ENCODE results near the gene CFC1.
"Not testable (repeated sequence)": the region's sequence is repeated elsewhere in the genome, so short reads cannot be mapped to it uniquely, and the experiment has no call there.

The CFC1 gene

DNA sequence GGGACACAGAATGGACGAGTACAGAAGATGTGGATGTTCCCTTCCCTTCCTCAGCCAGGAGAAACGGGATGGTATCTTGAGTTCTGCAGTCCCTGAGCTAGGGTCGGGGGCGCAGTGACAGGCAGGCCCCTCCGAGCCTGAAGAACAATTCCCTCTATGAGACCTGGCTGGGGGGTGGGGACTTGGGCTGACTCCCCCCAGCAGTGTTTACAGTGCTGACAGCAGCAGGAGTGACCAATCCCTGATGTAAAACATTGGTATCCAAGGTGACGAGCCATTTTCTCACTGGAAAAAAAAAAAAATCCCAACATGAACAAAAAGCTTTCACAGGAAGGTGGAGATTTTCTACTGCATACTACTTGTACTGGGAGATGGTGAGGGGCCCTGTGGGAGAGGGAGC is at the start of gene CFC1:
Gene CFC1 (minus strand): TSS at position 183 of the 400 bp plus-strand sequence. CDS start 288 bp downstream, outside the sequence.
- not testable (repeated sequence) for DNase-seq

DNA sequence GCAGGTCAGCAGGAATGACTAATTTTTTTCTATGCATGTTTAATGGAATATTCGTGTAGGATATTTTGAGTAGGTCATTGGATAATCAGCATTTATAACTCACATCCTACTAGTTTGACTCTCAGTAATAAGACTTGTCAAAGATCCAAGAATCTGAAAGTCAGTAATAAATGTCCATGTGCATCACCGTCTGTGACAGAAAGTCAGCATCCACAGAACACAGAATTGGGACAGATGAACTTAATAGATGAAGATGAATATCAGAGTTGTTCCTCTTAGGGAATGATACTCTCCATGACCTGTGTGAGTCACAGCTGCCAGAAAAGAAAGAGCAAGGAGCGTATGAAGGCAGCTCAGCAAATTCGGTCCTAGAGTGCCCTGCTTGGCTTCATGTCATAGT is 42.3 kb upstream of the CFC1 start:
- DNase-seq: not testable (repeated sequence)

DNA sequence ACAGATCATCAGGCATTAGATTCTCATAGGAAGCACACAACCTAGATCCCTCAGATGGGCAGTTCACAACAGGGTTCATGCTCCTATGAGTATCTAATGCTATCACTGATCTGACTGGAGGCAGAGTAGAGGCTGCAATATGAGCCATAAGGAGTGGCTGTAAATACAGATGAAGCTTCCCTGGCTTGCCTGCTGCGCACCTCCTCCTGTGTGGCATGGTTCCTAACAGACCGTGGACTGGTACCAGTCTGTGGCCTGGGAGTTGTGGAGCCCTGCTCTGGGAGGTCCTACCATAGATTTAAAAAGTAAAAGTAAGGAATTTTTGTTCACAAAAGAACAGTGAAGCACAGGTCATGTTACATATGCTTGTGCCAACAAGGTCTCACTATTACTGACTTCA is 39.6 kb upstream of the CFC1 start:
- DNase-seq: not testable (repeated sequence)

DNA sequence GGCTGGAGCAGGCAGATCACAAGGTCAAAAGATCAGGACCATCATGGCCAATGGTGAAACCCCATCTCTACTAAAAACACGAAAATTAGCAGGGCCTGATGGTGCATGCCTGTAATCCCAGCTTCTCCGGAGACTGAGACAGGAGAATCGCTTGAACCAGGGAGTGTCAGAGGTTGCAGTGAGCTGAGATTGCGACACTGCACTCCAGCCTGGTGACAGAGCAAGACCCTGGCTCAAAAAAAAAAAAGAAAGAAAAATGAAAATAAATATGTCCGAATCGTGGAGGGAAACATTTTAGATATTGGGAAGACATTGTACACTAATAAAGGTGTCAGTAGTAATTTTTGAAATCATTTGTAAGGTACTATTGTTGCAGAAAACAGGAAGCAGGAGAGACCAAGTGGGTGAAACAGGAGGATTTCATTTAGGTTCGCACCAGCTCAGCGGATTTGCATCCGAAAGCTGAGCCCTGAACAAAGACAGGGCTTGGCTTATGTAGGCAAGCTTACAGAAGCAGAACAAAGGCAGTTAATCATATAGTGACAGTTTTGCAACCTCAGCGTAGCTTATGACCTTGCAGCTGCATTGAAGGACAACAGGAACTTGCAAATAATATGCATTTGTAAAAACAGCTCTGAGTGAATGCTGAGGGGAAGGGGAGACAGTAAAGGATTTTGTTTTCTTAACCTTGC is 29.6 kb upstream of the CFC1 start:
- not testable (repeated sequence) for DNase-seq

DNA sequence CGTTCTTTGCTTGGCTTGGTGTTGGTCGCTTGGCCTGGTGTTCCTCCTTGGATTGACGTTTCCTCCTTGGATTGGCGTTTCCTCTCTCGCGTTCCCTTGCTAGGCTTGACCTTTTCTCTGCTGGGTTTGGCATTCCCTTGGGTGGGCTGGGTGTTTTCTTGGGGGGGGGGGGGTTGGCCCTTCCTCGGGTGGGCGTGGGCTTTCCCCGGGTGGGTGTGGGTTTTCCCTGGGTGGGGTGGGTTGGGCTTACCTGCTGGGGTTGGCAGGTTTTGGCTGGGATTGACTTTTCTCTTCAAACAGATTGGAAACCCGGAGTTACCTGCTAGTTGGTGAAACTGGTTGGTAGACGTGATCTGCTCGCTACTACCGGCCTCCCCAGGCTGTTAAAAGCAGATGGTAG is 11.8 kb upstream of the CFC1 start, which contains the start of gene POTEJ:
Gene POTEJ (plus strand): TSS at position 301 of the 400 bp plus-strand sequence. CDS start 93 bp downstream, at position 394.
- not testable (repeated sequence) for DNase-seq

DNA sequence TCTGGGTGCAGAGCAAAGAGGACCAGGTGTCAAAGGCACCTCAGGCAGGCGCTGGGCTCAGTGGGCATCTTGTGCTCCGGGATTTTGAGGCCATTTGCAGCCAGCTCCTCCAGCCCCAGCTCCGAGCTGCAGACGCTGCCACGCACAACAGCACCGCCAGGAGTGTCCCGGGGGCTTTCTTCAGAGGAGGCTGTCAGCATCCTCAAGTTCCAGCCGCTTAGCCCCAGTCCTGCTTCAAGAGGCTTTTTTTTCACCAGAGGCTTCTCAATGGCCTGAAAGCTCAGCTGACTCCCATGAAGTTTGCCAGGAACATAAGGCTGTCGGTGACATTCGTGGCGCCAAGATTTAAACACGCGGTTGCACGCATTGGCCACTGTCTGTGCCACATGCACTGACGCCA is 11.1 kb upstream of the CFC1 start:
- DNase-seq: not testable (repeated sequence)

DNA sequence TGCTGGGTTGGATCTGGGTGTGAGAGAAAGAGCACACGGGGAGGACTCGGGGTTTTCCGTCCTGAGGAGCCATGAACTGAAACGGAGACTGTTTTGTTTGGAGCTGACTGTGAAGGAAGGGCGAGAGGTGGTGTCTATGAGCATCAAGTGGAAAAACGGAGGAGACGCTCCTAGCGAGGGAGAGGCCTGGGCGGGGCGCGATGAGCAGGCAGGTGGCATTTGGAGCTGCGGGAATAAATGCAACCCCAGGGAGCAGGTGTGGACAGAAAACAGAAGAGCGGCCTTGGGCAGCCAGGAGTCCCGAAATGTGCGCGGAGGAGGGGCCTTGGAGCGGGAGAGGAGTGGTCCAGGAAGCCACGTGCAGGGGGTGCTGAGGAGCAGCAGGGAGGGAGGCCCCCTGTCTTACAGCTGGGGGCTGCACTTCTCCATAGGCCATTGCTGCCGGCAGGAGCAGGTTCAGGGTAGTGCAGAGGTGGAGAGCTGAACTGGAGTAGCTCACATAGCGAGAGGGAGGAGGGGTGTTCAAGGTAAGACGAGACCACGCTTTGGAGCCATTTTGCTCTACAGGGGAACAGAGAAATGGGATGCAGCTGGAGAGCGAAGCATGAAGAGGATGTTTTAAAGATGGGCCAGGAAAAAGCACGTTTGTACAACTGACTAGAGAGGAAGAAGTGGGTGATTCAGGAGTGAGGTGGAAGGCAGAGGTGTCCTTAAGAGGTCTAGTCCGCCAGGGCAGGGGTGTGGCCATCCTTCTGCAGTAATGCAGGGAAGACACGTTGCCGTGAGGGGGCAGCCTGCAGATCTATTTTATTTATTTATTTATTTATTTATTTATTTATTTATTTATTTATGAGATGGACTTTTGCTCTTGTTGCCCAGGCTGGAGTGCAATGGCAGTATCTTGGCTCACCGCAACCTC is 9.9 kb upstream of the CFC1 start:
- DNase-seq: not testable (repeated sequence)

DNA sequence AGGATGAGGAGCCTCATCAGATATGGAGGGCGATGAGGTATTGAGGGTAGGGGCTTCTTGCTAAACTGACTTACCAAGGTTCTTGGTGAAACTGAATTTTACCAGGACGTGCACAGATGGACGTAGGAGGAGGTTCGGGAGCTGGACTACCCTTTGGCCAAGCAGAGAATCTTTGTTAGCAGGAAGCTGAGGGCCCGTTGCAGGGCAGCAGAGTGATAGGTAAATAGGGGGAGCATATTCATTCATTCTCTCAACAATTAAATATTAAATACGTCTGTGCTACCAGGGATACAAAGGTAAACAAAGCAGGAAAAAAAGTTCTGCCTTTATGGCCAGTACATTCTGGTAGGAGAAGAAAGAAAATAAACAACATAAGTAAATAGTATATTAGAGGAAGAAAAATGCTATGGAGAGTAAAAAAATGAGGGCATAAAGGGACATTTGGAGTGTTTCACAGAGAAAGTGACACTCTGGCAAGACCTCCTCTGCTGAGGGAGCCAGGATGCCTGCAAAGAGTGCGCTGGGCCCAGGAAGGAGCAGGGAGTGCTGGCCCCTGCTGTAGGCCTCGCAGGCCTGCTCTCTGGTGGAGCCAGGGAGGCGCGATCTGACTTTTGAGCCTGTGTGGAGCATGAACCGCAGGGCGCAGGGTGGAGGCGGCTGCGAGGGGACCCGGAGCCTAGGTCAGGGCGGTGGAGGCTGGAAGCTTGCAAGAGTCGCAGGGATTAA is 9.1 kb upstream of the CFC1 start:
- DNase-seq: not testable (repeated sequence)

DNA sequence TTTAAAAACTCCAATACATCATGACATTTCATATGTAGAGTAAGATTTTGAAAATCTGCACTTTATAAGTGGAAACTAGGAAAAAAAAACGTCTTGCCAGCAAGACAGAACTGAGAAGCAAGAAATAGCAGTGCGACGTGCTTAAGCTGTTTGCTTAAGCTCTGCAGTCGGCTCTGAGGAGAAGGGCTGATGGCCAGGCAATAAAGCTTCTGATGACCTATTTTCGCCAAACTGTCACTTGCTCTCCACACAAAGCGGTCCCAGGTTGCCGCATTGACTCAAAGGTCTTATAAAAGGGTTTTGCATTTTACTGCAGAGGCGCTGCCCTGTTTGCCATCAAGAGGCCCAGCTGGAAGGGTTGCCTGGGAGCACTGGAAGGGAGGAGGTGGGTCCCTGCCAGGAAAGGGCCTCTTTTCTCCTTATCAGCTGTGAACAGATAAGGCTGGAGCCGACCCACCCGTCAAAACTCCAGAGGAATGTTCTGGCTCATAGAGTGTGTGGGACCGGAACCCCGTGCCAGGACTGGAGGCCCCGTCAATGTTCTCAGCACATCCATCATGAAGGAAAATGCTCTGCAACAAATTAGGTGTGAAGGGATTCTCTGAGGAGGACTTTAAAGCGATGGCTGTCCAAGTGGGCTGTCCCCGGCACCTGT is 2.4 kb upstream of the CFC1 start:
- DNase-seq: not testable (repeated sequence)

DNA sequence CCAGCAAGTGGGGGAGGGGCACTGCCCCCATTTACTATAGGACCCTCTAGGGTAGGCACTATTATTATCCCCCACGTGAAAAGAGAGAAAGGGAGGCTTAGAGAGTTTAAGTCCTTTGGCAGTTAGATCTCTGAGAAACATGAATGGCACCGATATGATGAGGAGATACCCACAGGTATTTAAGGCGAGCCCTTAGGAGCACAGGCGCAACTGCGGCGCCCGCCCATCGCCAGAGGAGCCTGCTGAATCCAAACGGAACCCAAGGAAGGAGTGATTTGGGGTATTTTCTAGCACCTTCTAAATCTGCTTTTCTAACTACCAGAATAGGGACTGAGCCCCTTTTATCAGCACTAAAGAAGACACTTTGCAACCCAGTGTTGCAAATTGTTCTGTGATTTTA is 551 bp upstream of the CFC1 start:
- not testable (repeated sequence) for DNase-seq

DNA sequence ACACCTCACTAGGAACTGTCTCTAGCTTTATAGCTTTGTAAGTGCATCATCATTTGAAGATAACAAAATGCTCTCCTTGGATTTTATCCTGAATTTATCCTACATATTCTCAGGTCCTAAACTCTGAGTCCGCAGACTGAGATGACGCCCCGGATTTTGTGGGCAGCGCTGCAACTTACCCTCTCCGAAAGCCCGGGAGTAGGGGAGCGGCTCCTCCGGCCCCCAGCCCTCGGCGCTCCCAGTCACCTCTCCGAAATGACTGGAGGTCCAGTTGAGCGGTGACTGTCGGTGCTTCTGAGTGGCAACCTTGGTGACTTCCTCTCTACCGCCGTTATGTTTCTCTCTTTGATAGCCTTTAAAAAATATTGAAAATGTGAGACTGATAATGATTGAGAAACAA is 912 bp downstream of the CFC1 start:
- DNase-seq: not testable (repeated sequence)

DNA sequence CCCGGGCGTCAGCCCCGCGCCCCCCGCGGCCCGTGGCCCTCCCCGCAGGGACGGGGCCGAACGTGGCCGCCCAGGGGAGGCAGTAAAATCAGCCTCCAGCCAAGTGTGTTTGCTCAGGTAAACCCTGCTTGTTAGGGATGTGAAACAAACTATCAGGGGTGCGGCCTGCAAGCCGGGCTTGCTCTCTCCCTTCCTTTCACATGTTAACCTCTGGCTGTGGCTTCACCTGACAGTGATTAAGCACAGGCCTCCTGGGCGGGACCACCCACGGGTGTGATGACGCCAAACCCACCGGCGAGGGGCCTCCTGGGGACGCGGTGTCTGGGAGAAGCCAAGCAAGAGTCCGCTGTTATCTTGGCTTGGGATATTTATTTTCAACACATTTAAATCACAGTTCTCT is 1.4 kb downstream of the CFC1 start:
- DNase-seq: not testable (repeated sequence)

DNA sequence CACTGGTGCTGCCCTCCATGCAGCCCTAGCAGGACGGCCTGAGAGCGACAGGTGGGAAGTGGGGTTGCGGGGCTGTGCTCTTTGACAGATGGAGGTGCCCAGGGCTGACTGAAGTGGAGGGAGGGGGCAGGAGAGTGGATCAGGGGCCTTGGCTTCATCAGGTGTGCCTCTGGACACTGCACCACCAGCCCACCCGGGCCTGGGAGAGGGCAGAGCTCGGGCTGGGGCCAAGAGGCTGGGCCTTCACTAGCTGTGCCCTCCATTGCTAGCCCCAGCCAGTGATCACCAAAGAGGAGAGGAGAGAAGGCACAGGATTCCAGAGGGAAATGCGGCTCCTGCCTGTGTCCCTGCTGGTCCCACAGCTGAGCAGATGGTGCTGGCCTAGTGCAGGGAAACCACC is 2.6 kb downstream of the CFC1 start:
- not testable (repeated sequence) for DNase-seq

DNA sequence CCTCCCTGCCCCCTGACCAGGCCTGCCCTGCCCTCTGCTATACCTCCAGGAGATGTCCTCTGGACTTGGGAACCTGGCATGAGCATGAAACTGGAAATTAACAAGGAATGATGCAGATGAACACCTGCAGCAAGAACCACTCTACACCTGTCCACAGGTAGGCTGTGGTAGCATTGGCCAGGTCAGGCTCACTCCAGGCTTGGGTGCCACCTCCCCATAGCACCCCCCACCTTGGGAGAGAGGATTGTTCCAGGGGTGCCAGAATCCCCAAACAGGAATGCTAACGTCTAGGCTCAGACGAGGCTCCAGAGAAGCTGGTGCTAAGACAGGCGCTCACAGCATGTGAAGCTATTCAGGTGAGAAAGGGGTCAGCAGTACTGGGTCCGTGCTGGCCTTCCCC is 5.4 kb downstream of the CFC1 start:
- not testable (repeated sequence) for DNase-seq

DNA sequence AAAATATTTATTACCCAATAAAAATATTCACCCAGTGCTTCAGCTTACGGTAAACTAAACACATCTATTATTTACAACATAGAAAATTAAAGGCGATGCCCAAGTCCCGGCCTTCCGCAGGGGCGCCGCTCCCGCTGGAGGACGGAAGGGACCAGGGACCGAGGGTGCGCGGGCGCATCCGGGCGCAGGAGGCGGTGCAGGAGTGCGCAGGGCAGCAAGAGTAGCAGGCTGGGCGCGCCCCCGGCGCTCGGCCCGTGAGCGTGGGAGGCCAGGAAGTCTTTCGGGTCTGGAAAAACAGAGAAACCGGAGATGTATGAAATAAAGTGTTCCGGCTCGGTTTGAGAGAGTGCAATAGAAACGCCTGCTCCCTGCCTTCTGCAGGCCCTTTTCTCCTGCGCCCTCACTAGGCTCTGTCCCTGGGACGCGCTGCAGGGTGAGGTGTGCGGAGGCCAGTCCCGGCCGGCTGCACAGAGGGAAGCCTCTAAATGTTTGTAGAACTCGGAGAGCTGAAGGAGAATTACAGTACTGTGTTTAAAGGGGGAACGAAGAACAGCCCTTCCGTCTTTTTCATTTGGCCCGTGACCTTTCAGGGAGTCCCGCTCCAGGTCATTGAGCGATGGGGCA is 6.5 kb downstream of the CFC1 start:
- not testable (repeated sequence) for DNase-seq

DNA sequence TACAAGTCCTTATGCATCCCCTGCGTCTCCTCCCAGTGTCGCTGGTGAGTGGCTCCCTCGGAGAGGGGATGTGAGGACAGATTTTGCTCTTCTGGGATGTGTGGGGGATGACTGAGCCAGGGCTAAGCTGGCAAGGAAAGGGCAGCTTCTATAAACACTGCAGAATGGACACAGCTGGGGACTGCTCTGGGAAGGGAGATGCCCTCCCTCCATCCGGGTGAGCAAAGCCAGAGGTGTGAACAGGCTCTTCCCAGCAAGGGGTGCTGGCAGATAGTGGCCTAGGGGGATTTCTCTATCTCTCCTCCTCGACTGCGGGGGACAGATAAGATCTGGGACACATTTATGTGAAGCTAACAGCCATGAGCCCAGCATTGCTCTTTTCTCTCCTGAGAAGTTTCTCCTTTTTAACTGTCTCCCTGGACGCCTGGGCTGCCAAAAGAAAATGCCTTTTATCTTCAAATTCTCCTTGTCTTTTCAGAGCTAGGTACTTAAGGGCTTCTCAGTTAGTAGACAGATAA is 8.5 kb downstream of the CFC1 start:
- not testable (repeated sequence) for DNase-seq

DNA sequence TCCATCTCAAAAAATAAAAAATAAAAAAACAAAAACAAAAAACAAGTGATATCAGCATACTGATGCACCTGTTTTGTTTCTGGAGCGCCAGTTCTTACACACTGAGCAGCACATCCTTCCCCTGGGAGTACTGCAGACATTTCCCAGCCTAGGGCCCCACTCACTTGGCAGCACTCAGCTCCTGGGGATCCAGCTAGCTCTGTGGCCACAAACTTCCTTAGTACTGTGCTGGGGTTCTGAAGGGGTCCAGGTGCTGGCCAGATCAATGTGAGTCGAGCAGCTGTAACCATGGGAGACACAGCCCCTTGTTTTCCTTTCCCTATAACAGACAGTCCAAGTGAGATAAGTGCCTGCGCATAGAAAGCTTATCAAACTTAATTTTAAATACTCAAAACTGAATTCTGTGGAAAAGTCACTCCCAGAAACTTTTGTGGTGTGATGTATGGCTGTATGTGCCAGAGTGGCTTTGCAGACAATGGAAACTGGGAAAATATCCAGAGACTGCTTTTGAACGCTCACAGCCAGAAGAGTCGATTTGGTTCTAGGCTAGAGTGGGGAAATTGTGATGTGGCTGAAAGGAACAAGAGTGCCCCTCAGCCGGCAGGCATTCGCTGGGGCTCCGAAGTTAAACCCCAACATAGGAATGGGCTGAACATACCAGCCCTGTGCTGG is 9.1 kb downstream of the CFC1 start:
- not testable (repeated sequence) for DNase-seq

DNA sequence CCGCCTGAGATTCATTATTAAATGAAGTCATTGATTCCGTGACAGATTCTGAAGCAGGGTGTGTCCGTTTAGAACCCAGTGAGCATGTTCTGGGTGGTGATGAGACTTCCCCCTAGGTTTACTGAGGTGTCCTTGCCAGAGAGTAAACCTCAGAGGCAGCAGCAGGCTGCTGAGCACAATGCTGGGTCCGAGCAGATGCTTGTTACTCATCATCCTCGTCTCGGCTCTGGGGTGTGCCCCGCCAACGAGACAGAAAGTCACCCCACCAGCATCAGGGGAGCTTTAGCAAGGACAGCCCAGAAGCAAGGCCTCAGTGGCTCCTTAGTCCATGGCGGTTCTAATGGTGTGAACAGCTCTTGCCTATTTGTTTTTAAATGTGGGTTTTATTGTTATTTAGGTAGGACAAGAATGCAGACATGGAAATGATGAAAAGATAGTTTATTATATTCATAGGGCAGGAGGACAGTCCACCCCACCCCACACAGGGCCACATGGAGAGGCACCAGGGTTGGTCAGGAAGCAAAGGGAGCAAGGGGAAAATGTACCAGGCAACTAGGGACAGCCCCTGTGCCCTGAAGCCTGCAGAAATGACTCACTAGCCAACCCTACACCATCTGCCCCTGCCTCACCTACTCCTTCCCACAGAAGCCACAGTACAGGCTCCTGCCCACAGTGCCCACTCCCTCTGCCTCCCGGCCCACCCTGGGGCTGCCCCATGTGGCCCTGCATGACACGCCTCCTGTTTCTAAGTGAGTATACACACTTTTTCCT is 10.5 kb downstream of the CFC1 start:
- not testable (repeated sequence) for DNase-seq

DNA sequence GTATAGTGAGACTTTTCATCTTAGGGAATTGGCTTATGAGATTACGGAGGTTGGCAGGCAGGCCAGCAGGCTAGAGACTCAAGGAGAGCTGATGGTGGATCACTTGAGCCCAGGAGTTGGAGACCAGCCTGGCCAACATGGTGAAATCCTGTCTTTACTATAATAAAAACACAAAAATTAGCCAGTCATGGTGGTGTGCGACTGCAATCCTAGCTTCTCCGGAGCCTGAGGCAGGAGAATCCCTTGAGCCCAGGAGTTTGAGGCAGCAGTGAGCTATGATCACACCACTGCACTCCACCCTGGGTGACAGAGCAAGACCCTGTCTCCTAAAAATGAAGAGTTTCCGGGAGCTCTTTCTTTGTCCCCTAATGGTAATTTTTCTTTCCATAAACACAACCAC is 14.6 kb downstream of the CFC1 start:
- DNase-seq: not testable (repeated sequence)

DNA sequence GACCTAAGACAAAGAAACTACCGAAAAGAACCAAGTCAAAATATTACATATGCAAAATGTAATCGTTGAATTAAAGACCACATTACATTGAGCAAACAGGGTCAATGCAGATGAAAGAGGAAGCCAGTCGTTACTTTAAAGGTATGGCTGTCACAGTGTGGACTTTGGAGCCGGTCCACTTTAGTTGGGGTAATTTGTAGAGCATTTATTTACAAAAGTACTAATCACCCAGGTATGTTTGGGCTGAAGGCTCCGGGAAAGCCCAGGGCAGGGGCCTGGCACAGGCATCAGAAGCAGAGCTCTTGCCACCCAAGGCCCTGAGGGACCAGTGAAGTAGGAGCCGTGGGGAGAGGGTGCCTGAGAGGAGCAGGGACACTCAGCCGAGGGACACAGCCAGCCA is 15.8 kb downstream of the CFC1 start:
- DNase-seq: not testable (repeated sequence)

All from activated CD4-positive, alpha-beta T cell treated with anti-CD3 and anti-CD28 coated beads, Interleukin-2, amount 50 U/mL, for 1 hour (primary cell).